GM12878 (cell line): ENCODE results near the gene SOBP. TPM values are rescaled to one million over a fixed set of nuclear protein-coding genes. Genes with fewer than 3 reads are reported as not detected.

Experiments
- CBX5 ChIP-seq: sonication (generic); IDR thresholded peaks from 2 replicates; pipeline ENCODE4 v1.6.1; 2016; ENCODE audit warnings: low read depth, moderate library complexity, mild to moderate bottlenecking, inconsistent platforms
- CREM ChIP-seq: IDR thresholded peaks from 2 replicates; pipeline ENCODE4 v1.6.1; 2014; ENCODE audit warnings: antibody characterized with exemption, low read depth
- EGR1 ChIP-seq, 2 experiments: IDR thresholded peaks; 1 replicate in 1 of 2; 2 replicates in 1 of 2; pipeline ENCODE4 v1.6.1; 2011 to 2012; ENCODE audit warnings: low read depth in 2 of 2, low read length in 2 of 2, borderline replicate concordance in 1 of 2, mild to moderate bottlenecking in 1 of 2, moderate library complexity in 1 of 2
- FOXK2 ChIP-seq: fragments of 450-650 bp; IDR thresholded peaks from 2 replicates; pipeline ENCODE4 v1.6.1; 2017; ENCODE audit warnings: mild to moderate bottlenecking, moderate library complexity
- JUNB ChIP-seq: IDR thresholded peaks from 2 replicates; pipeline ENCODE4 v1.6.1; 2016; ENCODE audit warnings: antibody characterized with exemption, mild to moderate bottlenecking
- JUND ChIP-seq: IDR thresholded peaks from 2 replicates; pipeline ENCODE4 v1.6.1; 2012; ENCODE audit warnings: low read depth, mild to moderate bottlenecking, low read length, improper control_type of control experiment, moderate library complexity
- MTA3 ChIP-seq: IDR thresholded peaks from 2 replicates; pipeline ENCODE4 v1.6.1; 2012; ENCODE audit warnings: low read length, inconsistent platforms, borderline replicate concordance
- NBN ChIP-seq: fragments of 450-650 bp; IDR thresholded peaks from 2 replicates; pipeline ENCODE4 v1.6.1; 2016
- NFXL1 ChIP-seq: fragments of 450-650 bp; IDR thresholded peaks from 2 replicates; pipeline ENCODE4 v1.6.1; 2017; ENCODE audit warnings: antibody characterized with exemption, mild to moderate bottlenecking, borderline replicate concordance
- ZBTB33 ChIP-seq: fragments of 450-650 bp; IDR thresholded peaks from 2 replicates; pipeline ENCODE4 v1.6.1; 2017; ENCODE audit warnings: mild to moderate bottlenecking
- ZBTB40 ChIP-seq: fragments of 450-650 bp; IDR thresholded peaks from 2 replicates; pipeline ENCODE4 v1.6.1; 2016; ENCODE audit warnings: mild to moderate bottlenecking, moderate library complexity, borderline replicate concordance
- polyA plus RNA-seq, 11 experiments: library from polyadenylated mRNA; depleted of rRNA in 4 of 11; unstranded in 6 of 11; stranded (reverse) in 5 of 11; fragments of >200 nt; fragmentation: Nextera tagmentation in 4 of 11; fragmentation: Illumina TruSeq in 1 of 11; extraction: Ambion mirVana in 4 of 11; extraction: Trizol in 1 of 11; gene quantifications; 1 replicate in 1 of 11; 2 replicates in 10 of 11; pipeline versions ENCODE4 v1.2.1 to v1.2.3, GENCODE V29; 2011 to 2016; ENCODE audit warnings: inconsistent platforms in 2 of 11, missing spikeins in 2 of 11, low read depth in 1 of 11
- total RNA-seq, 4 experiments: library from RNA; depleted of rRNA in 3 of 4; stranded (reverse); fragments of >200 nt in 3 of 4; fragmentation: Illumina TruSeq in 1 of 4; extraction: Trizol in 1 of 4; gene quantifications; 2 replicates each; pipeline versions ENCODE4 v1.2.1 to v1.2.3, GENCODE V29; 2013 to 2021
- TF ChIP-seq, protein P1 (sequence below): IDR thresholded peaks from 2 replicates; pipeline ENCODE4 v1.6.1; 2012; ENCODE audit warnings: low read length, inconsistent platforms

The SOBP gene
- total and polyA plus RNA-seq, 10 of the 15 experiments (the other 5 are each of a cell fraction or from before 2014, with no cell fraction given): 0.49 to 1.9 (median 0.78) TPM

- TF ChIP-seq ZBTB40 (no peak), CREM (no peak), NFXL1 (no peak), FOXK2 (no peak), EGR1 (IDR thresholded peaks at IDR 0.05; ENCODE audit: borderline replicate concordance in 1 of 2, low read depth in 2 of 2, low read length in 2 of 2) (no peak), MTA3 (no peak), NBN (no peak), ZBTB33 (no peak), JUNB (no peak), JUND (no peak), CBX5 (no peak)
- TF ChIP-seq, protein P1, sequence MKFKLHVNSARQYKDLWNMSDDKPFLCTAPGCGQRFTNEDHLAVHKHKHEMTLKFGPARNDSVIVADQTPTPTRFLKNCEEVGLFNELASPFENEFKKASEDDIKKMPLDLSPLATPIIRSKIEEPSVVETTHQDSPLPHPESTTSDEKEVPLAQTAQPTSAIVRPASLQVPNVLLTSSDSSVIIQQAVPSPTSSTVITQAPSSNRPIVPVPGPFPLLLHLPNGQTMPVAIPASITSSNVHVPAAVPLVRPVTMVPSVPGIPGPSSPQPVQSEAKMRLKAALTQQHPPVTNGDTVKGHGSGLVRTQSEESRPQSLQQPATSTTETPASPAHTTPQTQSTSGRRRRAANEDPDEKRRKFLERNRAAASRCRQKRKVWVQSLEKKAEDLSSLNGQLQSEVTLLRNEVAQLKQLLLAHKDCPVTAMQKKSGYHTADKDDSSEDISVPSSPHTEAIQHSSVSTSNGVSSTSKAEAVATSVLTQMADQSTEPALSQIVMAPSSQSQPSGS: no peak
- TF ChIP-seq, all 136 proteins: peak for 0
Observed at GRCh38 chr6:107496892-107497684, 7.2 kb downstream of the SOBP start (continued).
